SK-N-SH treated with all-trans-retinoic acid at 6 μM for 48 hours (cell line): Measurements from ENCODE around the gene RMND5A.

Experiments used
- ATAC-seq: fragments of 200-7000 bp; cut with Tn5 transposase; 3 replicates; pipeline ENCODE4 v1.9.1; 2020; ENCODE audit warnings: mild to moderate bottlenecking, moderate library complexity
- ARNTL ChIP-seq: fragments of 450-650 bp; formaldehyde crosslinking; IDR thresholded peaks from 2 replicates; pipeline ENCODE4 v1.5.0; 2020; ENCODE audit warnings: low read depth, mild to moderate bottlenecking, moderate library complexity, borderline replicate concordance
- BACH2 ChIP-seq: fragments of 250-450 bp; sonication (Bioruptor Pico); IDR thresholded peaks from 2 replicates; pipeline ENCODE4 v1.9.0; 2021; ENCODE audit warnings: mild to moderate bottlenecking, borderline replicate concordance
- CSDC2 ChIP-seq: fragments of 250-450 bp; sonication (Bioruptor Pico); IDR thresholded peaks from 2 replicates; pipeline ENCODE4 v1.5.0; 2020; ENCODE audit warnings: mild to moderate bottlenecking, moderate library complexity
- ESRRG ChIP-seq: fragments of 250-450 bp; sonication (Bioruptor Pico); IDR thresholded peaks from 2 replicates; pipeline ENCODE4 v1.6.1; 2021; ENCODE audit warnings: mild to moderate bottlenecking
- ISL1 ChIP-seq: fragments of 250-450 bp; sonication (Bioruptor Pico); IDR thresholded peaks from 2 replicates; pipeline ENCODE4 v2.1.2; 2022; ENCODE audit warnings: mild to moderate bottlenecking, moderate library complexity
- PATZ1 ChIP-seq: fragments of 250-450 bp; sonication (Bioruptor Pico); IDR thresholded peaks from 2 replicates; pipeline ENCODE4 v1.8.0; 2020; ENCODE audit warnings: mild to moderate bottlenecking, moderate library complexity, borderline replicate concordance
- RARB ChIP-seq: fragments of 250-450 bp; sonication (Bioruptor Pico); IDR thresholded peaks from 2 replicates; pipeline ENCODE4 v1.8.0; 2021; ENCODE audit warnings: mild to moderate bottlenecking, moderate library complexity
- TOX ChIP-seq: fragments of 250-450 bp; sonication (Bioruptor Pico); IDR thresholded peaks from 2 replicates; pipeline ENCODE4 v1.8.0; 2021; ENCODE audit warnings: mild to moderate bottlenecking, moderate library complexity, borderline replicate concordance
- ZC3H10 ChIP-seq: fragments of 250-450 bp; sonication (Bioruptor Pico); IDR thresholded peaks from 2 replicates; pipeline ENCODE4 v1.5.1; 2021; ENCODE audit warnings: mild to moderate bottlenecking, moderate library complexity
- ZFP3 ChIP-seq: fragments of 250-450 bp; sonication (Bioruptor Pico); IDR thresholded peaks from 2 replicates; pipeline ENCODE4 v1.5.0; 2020; ENCODE audit warnings: mild to moderate bottlenecking, moderate library complexity
- ZFP30 ChIP-seq: fragments of 450-650 bp; formaldehyde crosslinking; IDR thresholded peaks from 2 replicates; pipeline ENCODE4 v1.5.0; 2022; ENCODE audit warnings: mild to moderate bottlenecking, moderate library complexity
- ZNF565 ChIP-seq: fragments of 450-650 bp; formaldehyde crosslinking; conservative IDR thresholded peaks from 2 replicates; pipeline ENCODE4 v1.5.0; 2020; ENCODE audit warnings: low read depth, mild to moderate bottlenecking, moderate library complexity
- ZNF70 ChIP-seq: fragments of 450-650 bp; formaldehyde crosslinking; IDR thresholded peaks from 2 replicates; pipeline ENCODE4 v1.5.0; 2020; ENCODE audit warnings: mild to moderate bottlenecking, moderate library complexity
- ZNF8 ChIP-seq: fragments of 450-650 bp; formaldehyde crosslinking; IDR thresholded peaks from 2 replicates; pipeline ENCODE4 v1.5.0; 2020; ENCODE audit warnings: mild to moderate bottlenecking, moderate library complexity
- TF ChIP-seq, protein P1 (sequence below): fragments of 250-450 bp; sonication (Bioruptor Pico); IDR thresholded peaks from 2 replicates; pipeline ENCODE4 v1.5.1; 2020; ENCODE audit warnings: low read depth, mild to moderate bottlenecking, moderate library complexity
- TF ChIP-seq, protein P2 (sequence below): fragments of 250-450 bp; sonication (Bioruptor Pico); IDR thresholded peaks from 2 replicates; pipeline ENCODE4 v1.8.0; 2021; ENCODE audit warnings: low read depth, mild to moderate bottlenecking, moderate library complexity, borderline replicate concordance
- TF ChIP-seq, protein P3 (sequence below): fragments of 250-450 bp; sonication (Bioruptor Pico); IDR thresholded peaks from 2 replicates; pipeline ENCODE4 v1.5.1; 2021; ENCODE audit warnings: mild to moderate bottlenecking, moderate library complexity

RMND5A gene

DNA sequence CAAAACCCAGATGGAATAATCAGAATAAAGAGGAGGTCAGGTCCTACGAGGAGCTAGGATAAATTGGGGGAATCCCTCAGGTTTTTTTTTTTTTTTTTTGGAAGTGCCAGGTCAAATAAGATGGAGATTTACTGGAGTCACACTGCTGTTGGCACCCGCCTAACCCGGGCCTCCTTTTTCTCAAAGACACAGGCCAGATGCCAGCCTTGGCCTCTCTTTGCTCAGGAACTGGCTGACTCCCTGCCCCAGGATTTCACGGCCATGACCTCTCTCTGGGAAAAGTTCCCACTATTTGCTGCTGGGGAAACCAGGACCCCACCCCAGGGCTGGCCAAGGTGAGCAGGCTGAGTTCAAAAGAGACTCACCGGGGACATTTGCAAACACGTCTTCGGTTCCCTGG, 68.1 kb downstream of the RMND5A start:
- ATAC-seq: no peak
- no peak for TF ChIP-seq ESRRG (CRISPR knock-in tag)
- no peak for TF ChIP-seq PATZ1
- no peak for TF ChIP-seq CSDC2 (CRISPR knock-in tag)
- TF ChIP-seq ZFP30: no peak
- TF ChIP-seq ISL1 (CRISPR knock-in tag): no peak
- TF ChIP-seq ARNTL (CRISPR knock-in tag): no peak
- TF ChIP-seq ZNF8 (CRISPR knock-in tag): no peak
- TF ChIP-seq ZC3H10 (CRISPR knock-in tag): no peak
- TF ChIP-seq, protein P1, sequence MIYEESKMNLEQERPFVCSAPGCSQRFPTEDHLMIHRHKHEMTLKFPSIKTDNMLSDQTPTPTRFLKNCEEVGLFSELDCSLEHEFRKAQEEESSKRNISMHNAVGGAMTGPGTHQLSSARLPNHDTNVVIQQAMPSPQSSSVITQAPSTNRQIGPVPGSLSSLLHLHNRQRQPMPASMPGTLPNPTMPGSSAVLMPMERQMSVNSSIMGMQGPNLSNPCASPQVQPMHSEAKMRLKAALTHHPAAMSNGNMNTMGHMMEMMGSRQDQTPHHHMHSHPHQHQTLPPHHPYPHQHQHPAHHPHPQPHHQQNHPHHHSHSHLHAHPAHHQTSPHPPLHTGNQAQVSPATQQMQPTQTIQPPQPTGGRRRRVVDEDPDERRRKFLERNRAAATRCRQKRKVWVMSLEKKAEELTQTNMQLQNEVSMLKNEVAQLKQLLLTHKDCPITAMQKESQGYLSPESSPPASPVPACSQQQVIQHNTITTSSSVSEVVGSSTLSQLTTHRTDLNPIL (CRISPR knock-in tag): no peak
- no peak for TF ChIP-seq ZNF70 (CRISPR knock-in tag)

- TF ChIP-seq BACH2 (CRISPR knock-in tag): no peak
- no peak for TF ChIP-seq ZNF565
- TF ChIP-seq ARNTL (CRISPR knock-in tag): no peak
- TF ChIP-seq ZNF8 (CRISPR knock-in tag): no peak
- TF ChIP-seq, protein P2, sequence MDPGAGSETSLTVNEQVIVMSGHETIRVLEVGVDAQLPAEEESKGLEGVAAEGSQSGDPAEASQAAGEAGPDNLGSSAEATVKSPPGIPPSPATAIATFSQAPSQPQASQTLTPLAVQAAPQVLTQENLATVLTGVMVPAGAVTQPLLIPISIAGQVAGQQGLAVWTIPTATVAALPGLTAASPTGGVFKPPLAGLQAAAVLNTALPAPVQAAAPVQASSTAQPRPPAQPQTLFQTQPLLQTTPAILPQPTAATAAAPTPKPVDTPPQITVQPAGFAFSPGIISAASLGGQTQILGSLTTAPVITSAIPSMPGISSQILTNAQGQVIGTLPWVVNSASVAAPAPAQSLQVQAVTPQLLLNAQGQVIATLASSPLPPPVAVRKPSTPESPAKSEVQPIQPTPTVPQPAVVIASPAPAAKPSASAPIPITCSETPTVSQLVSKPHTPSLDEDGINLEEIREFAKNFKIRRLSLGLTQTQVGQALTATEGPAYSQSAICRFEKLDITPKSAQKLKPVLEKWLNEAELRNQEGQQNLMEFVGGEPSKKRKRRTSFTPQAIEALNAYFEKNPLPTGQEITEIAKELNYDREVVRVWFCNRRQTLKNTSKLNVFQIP (CRISPR knock-in tag): no peak
- no peak for ATAC-seq
Observed at GRCh38 chr2:86788881-86789686, 69.0 kb downstream of the RMND5A start.

DNA sequence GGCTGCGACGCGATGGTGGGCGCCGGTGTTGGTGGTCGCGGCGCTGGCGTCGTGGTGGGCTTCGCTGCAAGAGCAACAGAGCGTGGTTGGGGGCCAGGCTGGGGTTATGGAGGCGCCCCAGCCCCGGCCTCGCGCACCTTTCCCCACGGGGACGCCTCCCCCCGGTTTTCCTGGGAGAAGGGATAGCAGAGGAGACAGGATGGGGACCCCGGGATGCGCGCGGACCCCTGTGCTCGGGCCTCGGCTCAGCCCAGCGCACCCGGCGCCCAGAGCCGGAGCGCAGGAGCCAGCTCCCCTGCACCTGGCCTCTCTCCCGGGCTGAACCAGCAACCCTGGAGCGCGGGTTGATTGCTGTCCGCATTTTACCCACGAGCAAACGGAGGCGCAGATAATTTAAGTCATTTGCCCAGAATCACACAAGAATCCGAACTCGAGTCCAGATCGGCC, 69.6 kb downstream of the RMND5A start:
- ATAC-seq: no peak

More for the DNA sequence above, 69.6 kb downstream of the RMND5A start:
- no peak for TF ChIP-seq ZNF70 (CRISPR knock-in tag)
- TF ChIP-seq, protein P3, sequence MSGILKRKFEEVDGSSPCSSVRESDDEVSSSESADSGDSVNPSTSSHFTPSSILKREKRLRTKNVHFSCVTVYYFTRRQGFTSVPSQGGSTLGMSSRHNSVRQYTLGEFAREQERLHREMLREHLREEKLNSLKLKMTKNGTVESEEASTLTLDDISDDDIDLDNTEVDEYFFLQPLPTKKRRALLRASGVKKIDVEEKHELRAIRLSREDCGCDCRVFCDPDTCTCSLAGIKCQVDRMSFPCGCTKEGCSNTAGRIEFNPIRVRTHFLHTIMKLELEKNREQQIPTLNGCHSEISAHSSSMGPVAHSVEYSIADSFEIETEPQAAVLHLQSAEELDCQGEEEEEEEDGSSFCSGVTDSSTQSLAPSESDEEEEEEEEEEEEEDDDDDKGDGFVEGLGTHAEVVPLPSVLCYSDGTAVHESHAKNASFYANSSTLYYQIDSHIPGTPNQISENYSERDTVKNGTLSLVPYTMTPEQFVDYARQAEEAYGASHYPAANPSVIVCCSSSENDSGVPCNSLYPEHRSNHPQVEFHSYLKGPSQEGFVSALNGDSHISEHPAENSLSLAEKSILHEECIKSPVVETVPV (CRISPR knock-in tag): no peak
- TF ChIP-seq, protein P2 (CRISPR knock-in tag): no peak
- TF ChIP-seq ISL1 (CRISPR knock-in tag): no peak
- no peak for TF ChIP-seq RARB
- TF ChIP-seq ZFP3: no peak
- TF ChIP-seq TOX (CRISPR knock-in tag): no peak
- no peak for TF ChIP-seq BACH2 (CRISPR knock-in tag)
- TF ChIP-seq, protein P1 (CRISPR knock-in tag): no peak
- no peak for TF ChIP-seq CSDC2 (CRISPR knock-in tag)
- TF ChIP-seq, all 23 proteins: peak for 0
